ENCODE measurements around the gene ANK2.

ANK2 gene

DNA sequence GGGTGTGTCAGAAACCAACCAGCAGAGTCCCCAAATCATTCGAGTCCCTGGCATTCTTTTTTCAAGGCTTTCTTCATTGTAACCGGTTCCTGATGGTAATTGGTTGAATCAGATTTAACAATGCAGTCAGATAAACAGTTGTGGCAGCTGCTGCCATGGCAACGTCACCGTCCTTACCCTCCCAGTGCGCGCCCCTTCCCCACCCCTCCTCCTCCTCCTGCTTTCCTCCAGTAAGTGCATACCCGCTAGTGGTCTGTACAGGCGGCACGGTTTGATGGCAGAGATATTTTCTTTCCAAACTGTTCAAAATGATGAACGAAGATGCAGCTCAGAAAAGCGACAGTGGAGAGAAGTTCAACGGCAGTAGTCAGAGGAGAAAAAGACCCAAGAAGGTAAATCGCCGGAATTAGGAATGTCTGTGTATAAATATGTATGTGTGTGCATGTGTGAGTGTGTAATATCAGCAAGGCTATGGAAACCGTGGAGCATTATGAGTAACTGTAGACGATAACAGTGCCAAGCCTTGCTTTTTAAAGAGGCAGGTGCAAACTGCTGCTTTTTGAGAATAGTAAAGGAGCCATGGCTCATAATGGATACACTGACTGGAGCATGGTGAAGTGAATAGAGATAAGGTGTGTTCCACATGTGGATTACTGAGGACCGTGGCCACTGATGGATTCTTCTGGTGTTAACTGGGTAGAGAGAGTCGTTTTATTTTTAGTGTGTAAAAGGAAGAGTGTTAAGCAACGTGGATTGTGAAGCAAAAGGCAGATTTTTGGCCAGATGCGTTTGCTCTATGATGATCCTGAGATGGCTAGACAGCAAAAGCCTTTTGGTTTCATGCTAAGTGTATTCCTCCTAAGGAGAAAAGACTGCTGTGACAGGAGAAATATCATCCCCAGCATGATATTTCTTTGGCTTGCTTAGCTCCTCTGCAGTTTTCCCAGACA lies at the start of gene ANK2:
Gene ANK2, plus strand, starts transcription at position 233 of the 950 bp plus-strand sequence. Its CDS starts 76 bp downstream, at position 309.
- no peak for DNase-seq (ENCODE audit: low spot score)

DNA sequence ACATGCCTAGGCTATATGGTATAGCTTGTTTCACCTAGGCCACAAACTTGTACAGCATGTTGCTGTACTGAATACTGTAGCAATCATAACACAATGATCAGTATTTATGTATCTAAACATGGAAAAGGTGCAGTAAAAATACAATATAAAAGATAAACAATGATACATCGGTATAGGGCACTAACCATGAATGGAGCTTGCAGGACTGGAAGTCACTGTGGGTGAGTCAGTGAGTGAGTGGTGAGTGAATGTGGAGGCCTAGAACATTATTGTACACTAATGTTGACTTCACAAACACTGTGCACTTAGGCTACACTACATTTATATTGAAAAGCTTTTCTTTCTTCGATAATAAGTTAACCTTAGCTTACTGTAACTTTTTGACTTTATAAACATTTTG lies 45.6 kb upstream of the ANK2 start:
- no peak for DNase-seq (ENCODE audit: low spot score)

DNA sequence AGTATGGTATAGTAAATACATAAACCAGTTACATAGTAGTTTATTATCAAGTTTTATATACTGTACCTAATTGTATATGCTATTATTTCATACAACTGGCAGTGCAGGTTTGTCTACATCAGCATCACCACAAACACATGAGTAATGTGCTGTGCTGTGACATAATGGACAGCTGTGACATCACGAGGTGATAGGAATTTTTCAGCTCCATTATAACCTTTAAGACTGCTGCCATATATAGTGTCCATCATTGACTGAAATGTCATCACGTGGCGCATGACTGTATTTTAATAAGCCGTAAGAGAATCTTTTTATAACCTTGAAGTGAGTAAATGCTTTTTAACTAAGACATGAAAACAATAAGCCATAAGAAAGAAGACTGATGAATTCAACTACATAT lies 44.8 kb upstream of the ANK2 start:
- no peak for DNase-seq (ENCODE audit: low spot score)

DNA sequence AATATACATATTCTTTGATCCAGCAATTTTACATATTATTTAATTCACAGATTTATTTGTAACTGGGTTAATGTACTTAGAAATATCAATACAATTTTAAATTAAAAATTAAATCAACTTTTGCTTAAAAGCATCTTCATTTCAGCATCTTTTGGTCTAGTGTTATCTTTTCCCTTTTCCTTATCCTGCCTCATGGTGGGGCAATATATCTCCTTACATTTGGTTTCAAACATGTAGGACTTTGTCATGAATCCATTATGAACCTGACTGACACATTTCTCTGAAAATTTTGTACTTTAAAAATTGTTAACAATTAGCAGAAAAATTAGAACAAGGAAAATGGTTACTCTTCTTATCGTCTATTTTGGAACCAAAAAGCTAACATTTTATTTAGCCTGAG lies 42.8 kb upstream of the ANK2 start:
- no peak for DNase-seq (ENCODE audit: low spot score)

DNA sequence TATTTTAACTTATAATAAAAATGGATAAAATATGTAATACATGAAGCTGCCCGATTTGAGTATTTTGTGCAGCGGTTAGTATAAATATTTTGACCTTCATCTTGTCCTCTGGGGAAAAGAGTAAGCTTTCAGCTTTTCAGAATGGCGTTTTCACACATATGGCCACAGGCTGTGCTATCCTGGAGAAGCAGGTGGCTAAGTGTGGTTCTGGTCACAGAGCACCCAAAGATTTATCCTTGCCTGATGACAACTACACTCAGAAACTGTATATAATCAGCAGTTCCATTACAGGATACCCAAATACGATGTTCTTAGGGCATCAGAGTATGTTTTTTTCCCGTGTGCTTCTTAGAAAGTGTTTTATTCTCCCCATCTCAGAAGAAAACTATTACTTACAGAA lies 42.3 kb upstream of the ANK2 start:
- DNase-seq (ENCODE audit: low spot score), result no peak

DNA sequence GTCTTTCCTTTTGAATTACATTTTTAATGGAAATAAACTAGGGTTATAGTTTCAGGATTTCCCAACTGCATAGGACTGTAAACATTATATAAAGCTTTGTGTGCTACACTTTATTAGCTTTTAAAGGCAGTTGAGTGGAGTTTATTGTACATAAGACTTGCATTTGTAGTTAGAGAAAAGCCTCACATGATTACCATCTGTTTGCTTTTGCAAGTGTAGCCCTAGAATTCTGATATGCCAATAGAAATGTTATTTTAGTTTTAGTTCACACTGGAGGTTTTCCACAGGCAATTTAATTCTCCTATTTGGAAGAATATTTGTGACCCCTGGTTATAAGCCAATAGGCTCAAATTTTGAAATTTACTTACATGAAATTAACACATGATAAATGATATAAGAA lies 41.3 kb upstream of the ANK2 start:
- DNase-seq (ENCODE audit: low spot score), result no peak

DNA sequence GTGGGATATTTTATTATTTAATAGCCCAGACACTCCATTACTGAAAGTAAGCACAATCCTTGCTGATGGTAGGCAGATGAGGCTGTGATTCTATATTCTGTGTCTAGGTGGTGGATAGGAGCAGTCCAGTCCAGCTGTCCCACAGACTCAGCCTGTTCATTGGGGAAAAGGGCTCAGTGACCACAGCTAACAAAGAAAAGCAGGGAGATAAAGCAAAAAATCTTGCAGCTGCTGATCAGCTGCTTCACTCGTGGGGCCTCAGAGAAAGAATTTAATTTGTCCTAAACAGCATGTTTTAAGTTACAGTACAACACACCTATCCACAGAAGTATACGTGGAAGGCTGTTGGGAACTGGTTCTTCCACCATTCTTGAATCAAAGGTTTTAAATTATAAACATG lies 40.7 kb upstream of the ANK2 start:
- no peak for DNase-seq (ENCODE audit: low spot score)

DNA sequence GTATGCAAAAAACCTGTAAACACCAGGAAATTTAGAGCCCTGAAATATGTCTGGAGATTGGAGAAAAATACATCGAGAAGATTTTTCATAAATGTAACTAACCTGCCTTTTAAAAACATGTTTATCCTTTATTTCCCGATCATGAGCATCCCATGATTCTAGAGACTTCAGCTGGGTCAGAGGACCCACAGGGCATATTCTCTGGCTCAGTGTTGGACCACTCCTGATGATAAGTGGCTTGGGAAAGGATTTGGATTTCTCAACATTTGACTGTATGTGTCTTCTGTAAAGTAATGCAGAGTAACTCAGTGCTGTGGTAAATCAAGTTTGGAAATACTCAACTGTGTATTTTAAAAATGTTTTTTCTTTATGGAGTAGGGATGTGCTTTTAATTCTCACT lies 40.0 kb upstream of the ANK2 start:
- no peak for DNase-seq (ENCODE audit: low spot score)

DNA sequence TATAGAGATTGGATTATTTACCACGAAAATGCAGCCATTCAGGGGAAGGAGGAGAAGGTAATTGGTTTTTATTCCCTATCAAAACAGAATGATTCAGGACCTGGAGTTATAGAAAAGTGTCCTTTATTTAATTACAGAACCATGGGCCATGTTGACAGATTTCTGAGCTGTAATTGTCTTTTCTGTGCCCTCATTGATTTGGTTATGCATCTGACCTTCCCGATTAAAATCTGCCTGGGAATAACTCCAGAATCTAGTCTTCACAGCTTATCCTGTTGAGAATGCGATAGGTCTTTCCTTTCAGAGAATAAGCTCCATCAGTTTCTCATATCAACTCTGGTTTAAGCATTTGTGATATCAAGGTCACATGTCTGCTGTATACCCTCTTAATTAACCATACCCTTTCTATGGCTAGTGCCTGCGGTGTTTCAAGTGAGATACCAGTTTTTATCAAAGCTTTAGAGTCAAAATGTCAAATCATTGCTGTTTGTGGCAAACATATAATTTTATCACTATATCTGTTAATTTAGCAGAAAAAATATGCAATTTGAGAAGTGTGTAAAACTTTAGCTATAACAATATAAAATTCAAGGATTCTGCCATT lies 37.2 kb upstream of the ANK2 start:
- no peak for DNase-seq (ENCODE audit: low spot score)

DNA sequence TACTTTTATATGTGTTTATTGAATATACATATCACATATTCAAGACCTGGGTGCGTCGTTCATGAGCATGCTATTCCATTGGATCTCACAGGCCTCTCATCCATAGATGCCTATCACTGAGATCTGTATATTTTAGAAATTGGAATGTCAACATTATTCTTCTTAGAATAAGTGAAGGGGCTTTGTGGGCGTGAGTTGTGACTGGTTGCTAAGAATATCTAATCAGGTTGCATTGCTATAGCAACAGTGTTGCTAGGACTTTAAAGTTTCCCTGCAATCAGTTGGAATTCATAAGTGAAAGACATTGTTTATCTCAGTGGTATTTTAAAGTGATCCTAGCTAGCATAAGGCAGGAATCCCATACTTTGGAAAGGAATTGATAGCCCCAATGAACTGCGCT lies 36.7 kb upstream of the ANK2 start:
- no peak for DNase-seq (ENCODE audit: low spot score)

DNA sequence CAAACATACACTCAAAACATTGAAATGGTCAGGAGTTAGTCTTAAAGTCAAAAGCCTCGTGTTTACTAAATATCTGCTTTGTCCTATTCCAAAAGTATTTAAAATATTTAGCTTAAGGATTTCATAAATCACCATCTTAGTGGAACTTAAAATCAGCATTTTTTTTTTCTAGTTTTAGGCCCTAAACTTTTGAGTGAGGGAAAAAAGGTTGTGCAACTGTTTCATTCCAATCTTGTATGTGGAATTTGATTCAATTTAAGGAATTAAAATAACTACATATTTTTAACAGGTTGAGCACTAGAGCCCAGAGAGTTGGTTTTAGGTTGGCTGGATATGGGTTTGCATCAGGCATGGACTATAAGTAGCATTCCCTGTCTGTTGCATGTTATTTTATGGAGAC lies 35.7 kb upstream of the ANK2 start:
- no peak for DNase-seq (ENCODE audit: low spot score)

DNA sequence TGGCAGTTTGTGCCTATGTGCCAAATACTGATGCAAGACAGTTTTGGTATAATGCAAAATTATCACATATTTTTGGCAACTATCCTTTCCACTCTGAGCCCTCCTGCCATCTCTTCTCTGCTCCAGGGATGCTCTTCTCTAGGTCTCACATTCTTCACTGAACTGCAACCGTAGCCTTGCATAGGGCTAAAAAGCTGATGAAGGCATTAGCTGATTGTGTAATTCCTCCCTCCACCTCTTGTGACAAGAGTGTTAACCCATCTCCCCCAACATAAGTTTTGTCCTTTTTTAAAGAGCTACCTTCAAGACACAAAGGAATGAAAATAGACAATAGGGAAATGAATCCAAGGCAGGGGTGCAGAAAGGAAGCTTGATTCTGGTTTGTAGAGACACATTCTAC lies 33.1 kb upstream of the ANK2 start:
- DNase-seq (ENCODE audit: low spot score), result no peak

DNA sequence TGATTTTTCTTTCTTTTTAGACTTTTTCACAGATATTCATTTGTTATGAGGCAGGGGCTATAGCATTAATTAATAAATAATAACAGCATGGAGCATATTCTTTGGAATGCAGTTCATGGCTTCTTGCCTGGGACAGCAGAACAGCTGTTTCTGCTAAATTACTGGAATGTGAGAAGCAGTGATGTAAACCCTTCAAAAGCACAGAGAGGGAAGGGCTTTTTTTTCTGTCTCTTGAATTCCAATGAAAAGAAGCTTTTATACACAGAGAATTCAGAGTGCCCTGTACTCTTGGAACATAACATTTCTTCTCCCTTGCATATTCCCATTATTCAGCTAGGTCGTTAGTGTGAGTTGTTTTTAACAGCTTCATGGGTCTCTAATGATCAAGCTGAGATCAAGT lies 28.5 kb upstream of the ANK2 start:
- DNase-seq (ENCODE audit: low spot score), result no peak

DNA sequence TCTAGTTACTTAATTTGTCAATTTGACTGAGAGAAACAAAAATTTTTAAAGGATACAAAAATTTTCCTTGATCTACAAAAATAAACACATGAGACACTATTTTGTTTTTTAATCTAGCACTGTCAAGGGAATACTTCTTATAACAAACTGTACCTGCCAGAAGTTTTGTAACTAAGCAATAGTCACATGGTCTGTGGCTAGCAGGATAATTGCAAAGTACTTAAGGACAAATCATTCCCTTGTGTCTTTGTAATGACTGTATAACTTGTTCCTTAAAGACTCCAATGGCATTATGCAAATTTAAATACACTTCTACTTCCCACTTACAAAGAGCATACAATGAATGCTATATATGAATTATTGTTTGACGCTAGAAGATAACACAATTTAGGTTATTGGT lies 25.1 kb upstream of the ANK2 start:
- no peak for DNase-seq (ENCODE audit: low spot score)

DNA sequence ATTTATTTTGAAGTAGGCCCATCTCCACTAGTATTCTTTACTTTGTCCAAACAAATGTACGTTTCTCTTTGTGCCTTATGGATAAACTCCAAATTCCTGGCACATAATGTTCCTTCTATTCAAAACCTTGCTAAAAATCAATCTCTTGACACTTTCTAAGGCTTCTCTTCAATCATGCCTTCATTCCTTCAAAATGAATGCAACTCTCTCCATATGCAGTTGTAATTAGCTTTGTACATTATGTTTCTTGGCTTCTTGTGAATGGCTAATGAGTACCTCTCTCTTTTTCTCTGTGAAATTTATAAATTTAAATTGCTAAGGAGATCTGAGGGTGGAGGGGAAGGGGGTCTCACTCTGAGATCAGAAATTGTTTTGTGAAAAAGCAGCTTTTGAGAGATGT lies 24.0 kb upstream of the ANK2 start:
- DNase-seq (ENCODE audit: low spot score), result no peak

DNA sequence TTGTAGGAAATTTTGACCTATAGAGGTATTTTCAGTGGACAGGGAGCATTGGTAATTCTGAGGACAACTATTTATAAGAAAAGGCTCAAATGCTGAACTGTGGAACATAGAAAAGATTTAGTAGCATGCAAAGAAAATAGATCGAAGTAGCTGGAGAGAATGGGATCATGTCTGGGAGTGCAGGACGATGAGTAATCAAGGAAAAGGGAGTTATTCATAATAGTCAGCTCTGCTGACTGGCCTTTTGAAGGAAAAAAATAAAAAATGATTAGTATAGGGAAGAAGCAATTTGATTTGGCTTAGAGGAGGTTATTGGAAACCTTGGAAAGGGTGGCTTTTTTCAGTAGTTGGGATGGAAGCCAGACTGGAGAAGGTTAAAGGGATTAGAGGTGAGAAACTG lies 22.9 kb upstream of the ANK2 start:
- DNase-seq (ENCODE audit: low spot score), result no peak

DNA sequence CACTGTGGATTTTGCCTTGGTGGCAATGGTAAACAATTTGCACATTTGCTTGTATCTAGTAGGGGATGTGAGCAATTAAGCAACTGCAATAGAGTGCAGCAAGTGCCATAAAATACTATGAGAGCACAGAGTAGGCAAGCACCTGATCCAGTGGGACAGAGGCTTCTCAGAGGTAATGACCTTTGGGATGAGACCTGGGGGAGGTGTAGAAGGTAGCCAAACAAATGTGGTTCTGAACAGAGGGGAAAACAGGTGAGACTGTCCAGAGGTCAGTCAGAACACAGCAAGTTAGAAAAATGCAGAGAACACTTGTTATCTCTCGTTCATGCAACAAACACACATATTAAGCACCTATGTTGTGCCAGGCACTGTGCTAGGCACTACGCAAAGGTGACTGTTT lies 21.4 kb upstream of the ANK2 start:
- no peak for DNase-seq (ENCODE audit: low spot score)

DNA sequence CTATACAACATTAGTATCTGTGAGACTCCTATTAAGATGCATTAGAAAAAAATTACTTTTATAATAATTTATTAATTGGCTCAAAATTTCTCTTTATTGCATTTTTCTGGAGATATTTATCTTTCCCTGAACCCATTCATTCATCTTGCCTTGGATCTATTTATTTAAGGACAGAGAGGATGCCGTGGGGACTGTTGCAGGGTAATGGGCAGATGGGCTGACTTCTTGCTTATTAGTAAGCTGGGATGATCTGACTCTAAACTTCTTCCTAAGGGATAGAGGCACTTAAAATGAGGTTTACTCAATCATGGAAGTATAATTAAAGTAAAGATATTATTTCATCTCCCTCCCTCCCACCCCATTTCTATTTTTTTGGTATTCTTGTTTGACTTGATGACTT lies 18.2 kb upstream of the ANK2 start:
- no peak for DNase-seq (ENCODE audit: low spot score)

DNA sequence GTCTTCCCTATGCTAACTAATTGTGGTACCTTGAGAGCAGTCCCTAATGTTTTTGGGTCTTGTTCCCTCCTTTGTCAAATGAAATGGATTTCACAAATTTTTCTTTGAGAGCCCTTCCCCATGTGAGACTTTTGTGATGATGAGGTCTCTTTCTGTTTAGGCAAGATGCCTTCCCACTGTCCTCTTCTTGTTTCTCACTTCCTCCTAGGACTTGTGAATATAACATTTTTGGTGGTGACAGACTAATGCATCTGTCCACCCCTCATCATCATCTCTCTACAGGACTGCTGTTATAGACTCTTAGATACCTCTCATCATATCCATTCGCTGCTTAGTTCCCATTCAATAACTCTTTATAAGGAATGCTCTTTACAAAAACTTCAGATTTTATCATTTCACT lies 8.7 kb upstream of the ANK2 start:
- no peak for DNase-seq (ENCODE audit: low spot score)

DNA sequence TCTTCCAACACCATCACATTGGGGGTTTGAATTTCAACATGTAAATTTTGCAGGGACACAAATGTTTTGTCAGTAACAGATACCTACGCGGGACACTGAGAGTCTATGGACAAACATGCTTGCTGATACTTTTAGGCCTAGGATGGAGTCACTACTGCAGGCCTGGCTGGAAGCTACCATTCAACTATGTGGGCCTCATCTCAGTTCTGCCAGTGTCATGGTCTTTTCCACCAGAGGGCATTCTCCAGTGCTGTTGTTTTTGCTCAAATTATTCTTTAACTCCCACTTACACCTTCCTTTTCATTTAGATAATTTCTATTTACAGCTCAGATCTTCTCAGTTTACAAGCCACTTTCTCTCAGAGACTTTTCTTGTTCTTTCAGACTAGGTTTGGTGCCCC lies 7.0 kb upstream of the ANK2 start:
- DNase-seq (ENCODE audit: low spot score), result no peak

DNA sequence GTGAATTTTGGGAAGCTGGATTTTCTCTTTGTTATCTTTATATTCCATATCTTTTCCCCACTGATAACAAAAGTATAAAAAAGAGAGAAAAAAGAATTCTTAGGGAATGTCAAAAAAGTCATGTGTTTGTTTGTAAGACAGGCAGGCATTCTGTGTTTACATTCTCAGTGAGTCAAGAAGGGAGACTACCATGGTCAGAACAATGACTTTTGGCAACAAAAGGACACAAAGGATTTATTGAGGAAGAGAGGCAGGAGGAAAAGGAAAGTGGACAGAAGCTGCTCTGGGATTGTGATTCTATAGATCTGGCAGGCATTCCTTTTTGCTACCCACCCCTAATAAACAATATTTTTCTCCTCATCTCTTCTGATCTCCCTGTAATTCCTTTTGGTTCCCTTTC lies 5.9 kb upstream of the ANK2 start:
- no peak for DNase-seq (ENCODE audit: low spot score)

DNA sequence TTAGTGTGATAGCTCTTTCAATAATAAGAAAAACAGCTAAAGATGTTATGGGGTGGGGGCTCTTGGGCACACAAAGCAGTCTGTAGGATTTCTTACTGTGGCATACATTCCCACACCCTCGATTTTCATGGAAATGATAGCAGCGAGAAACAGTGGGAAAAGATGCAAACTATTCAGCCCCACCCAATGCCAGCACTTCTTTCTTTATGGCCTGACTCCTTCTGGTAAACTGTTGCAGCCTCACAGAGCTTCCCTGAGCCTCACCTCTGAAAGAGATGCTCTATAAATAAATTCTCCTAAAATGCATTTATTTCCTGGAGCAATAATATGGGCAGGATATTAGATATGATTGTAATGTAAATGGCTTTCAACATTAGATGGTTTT lies 910 bp downstream of the ANK2 start:
- no peak for DNase-seq (ENCODE audit: low spot score)

DNA sequence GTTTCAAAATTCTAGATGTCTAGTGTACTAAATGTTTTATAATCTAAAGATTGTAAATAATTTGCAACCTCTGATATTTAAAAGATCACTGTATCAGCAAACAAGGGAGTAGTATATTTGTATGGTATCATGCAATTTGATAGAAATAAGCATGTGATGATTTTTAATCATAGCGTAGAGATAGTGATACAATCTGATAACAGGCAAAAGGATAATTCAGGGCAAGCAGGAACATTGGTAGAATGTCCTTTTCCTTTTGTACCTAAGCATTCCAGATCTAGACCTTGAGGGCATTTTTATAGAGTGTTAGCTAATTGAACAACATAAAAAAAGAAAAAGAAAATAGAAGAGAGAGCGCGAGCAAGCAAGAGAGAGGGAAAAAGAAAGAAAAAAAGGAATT lies 1.4 kb downstream of the ANK2 start:
- DNase-seq (ENCODE audit: low spot score), result no peak

DNA sequence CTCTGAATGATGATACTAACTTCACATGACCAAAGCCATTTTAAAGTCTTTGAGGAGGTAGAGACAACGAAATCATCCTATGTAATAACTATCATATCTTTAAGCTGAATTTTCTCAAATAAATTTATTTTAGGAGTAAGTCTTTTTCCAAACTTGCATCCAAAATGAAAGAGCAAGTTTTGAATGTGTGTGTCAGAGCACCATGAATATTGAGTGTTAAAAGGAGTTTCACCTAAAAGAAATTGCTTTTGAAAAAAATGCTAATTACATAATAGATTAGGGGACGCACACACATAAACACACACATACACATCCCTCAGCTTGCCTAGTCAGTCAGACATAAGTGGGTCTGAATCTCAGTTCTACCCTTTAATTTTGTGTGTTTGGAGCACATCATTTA lies 1.9 kb downstream of the ANK2 start:
- no peak for DNase-seq (ENCODE audit: low spot score)

Measured in hematopoietic multipotent progenitor cell treated with erythropoietin and hydrocortisone succinate and interleukin-3 and kit ligand, for 17 days (in vitro differentiated cells).